ENCODE results near the gene IFT43.

IFT43 gene

GRCh38 chr14:76015191-76015590 lies 29.6 kb downstream of the IFT43 start:
- DNase-seq (ENCODE audit: low read depth) = no peak

- no peak for DNase-seq (ENCODE audit: low read depth)
These were observed 30.1 kb downstream of the IFT43 start for GRCh38 chr14:76015668-76016067.

- DNase-seq (ENCODE audit: low read depth) = no peak
These were observed 34.1 kb downstream of the IFT43 start for GRCh38 chr14:76019676-76020075.

GRCh38 chr14:76022991-76023390 lies 37.4 kb downstream of the IFT43 start:
- DNase-seq (ENCODE audit: low read depth) = no peak

GRCh38 chr14:76023757-76024156 lies 38.2 kb downstream of the IFT43 start:
- DNase-seq (ENCODE audit: low read depth) = no peak

- no peak for DNase-seq (ENCODE audit: low read depth)
These were observed 38.8 kb downstream of the IFT43 start for GRCh38 chr14:76024211-76024907.

GRCh38 chr14:76034566-76034965 lies 49.0 kb downstream of the IFT43 start:
- no peak for DNase-seq (ENCODE audit: low read depth)

GRCh38 chr14:76040704-76041103 lies 55.1 kb downstream of the IFT43 start:
- DNase-seq (ENCODE audit: low read depth) = no peak

- DNase-seq (ENCODE audit: low read depth) = no peak
These were observed 60.2 kb downstream of the IFT43 start for GRCh38 chr14:76045773-76046172.

GRCh38 chr14:76050250-76050649 lies 64.7 kb downstream of the IFT43 start:
- no peak for DNase-seq (ENCODE audit: low read depth)

GRCh38 chr14:76050797-76051392 lies 65.3 kb downstream of the IFT43 start:
- DNase-seq (ENCODE audit: low read depth) = no peak

GRCh38 chr14:76051717-76052465 lies 66.3 kb downstream of the IFT43 start:
- no peak for DNase-seq (ENCODE audit: low read depth)

GRCh38 chr14:76053572-76054355 lies 68.2 kb downstream of the IFT43 start:
- no peak for DNase-seq (ENCODE audit: low read depth)

- no peak for DNase-seq (ENCODE audit: low read depth)
These were observed 69.8 kb downstream of the IFT43 start for GRCh38 chr14:76055330-76055729.

- no peak for DNase-seq (ENCODE audit: low read depth)
These were observed 70.6 kb downstream of the IFT43 start for GRCh38 chr14:76056128-76056527.

- no peak for DNase-seq (ENCODE audit: low read depth)
These were observed 72.4 kb downstream of the IFT43 start for GRCh38 chr14:76057914-76058313.

GRCh38 chr14:76063327-76063726 lies 77.8 kb downstream of the IFT43 start:
- DNase-seq (ENCODE audit: low read depth) = no peak

- DNase-seq (ENCODE audit: low read depth) = no peak
These were observed 80.0 kb downstream of the IFT43 start for GRCh38 chr14:76065519-76065918.

GRCh38 chr14:76067536-76067935 lies 82.0 kb downstream of the IFT43 start:
- no peak for DNase-seq (ENCODE audit: low read depth)

GRCh38 chr14:76073717-76074116 lies 88.2 kb downstream of the IFT43 start:
- no peak for DNase-seq (ENCODE audit: low read depth)

GRCh38 chr14:76077340-76077739 lies 91.8 kb downstream of the IFT43 start:
- DNase-seq (ENCODE audit: low read depth) = no peak

- DNase-seq (ENCODE audit: low read depth) = no peak
These were observed 92.9 kb downstream of the IFT43 start for GRCh38 chr14:76078501-76078900.

All from T-helper 22 cell (primary cell).